ENCODE data around the gene C9. TPM values are rescaled to one million over a fixed set of nuclear protein-coding genes. Genes with fewer than 3 reads are reported as not detected.
"Not testable (repeated sequence)": the region's sequence is repeated elsewhere in the genome, so short reads cannot be mapped to it uniquely, and the experiment has no call there.

Gene C9
- total RNA-seq, 4 donors from 2014 or later, result not detected

DNA sequence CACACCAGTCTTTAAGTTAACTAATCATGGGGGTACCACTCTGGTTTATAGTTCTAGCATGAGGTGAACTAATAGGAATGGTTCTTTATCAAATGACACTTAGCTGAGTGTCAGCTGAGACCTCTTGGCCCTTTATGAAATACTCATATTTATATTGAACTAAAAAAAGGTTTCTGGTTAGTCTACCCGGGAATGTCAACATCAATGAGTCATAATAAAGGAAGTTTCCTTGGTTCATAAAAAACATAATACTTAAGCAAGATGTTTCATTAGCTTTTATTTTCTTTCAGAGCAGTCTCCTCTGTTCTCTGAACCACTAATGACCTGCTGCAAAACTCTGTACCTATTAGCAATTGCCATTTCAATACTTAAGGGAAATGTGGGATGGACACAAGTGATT lies 46.8 kb upstream of the C9 start:
- H3K4me1 ChIP-seq, result peaks cover 0 to 68% (median 14%) of the 10 kb centered on the region in 4 donors
- intact Hi-C loops (cut with DNase I; ENCODE audit: low total_unique reads) (no loop called here), in situ Hi-C loops (cut with MboI; ENCODE audit: low pct_ligation_motif_present in 1 of 4, low pct_unique_long_range_greater_than_20kb in 1 of 4, low sequenced_read_pairs in 3 of 4) (no loop called here)
- peak overlapping the region; percentile 20 to 52 (median 30) for H3K27ac ChIP-seq
- H3K9me3 ChIP-seq, result no peaks in the 10 kb centered on the region
- H3K4me3 ChIP-seq, result no peak overlapping the region
- 0 to 3% methylated on average over 1 of the region's 1 CpG for WGBS, 2 donors (ENCODE audit: low coverage in 1 of 2)
- H3K36me3 ChIP-seq, result no peaks in the 10 kb centered on the region
- DNase-seq, result no peak
- TF ChIP-seq POLR2A (IDR thresholded peaks at IDR 0.05), result no peak
- TF ChIP-seq EP300 (IDR thresholded peaks at IDR 0.05; ENCODE audit: low read depth), result no peak
- TF ChIP-seq POLR2AphosphoS5 (IDR thresholded peaks at IDR 0.05), result peak in 1 of 3 donors; percentile 55
- H3K27me3 ChIP-seq, result no peaks in the 10 kb centered on the region

- TF ChIP-seq EP300 (IDR thresholded peaks at IDR 0.05; ENCODE audit: low read depth) (no peak), POLR2A (IDR thresholded peaks at IDR 0.05) (no peak), CTCF (IDR thresholded peaks at IDR 0.05) (no peak), POLR2AphosphoS5 (IDR thresholded peaks at IDR 0.05) (no peak)
- intact Hi-C loops (cut with DNase I; ENCODE audit: low total_unique reads), result no loop called here
- Histone ChIP-seq H3K27me3 (no peaks in the 10 kb centered on the region), H3K36me3 (no peaks in the 10 kb centered on the region), H3K4me3 (no peak overlapping the region), H3K9me3 (no peaks in the 10 kb centered on the region), H3K4me1 (peaks cover 0 to 52% (median 12%) of the 10 kb centered on the region in 4 donors), H3K27ac (peak overlapping the region in 1 of 4 donors; percentile 18)
- WGBS, 2 donors (ENCODE audit: low coverage in 1 of 2), result 67 to 83% methylated on average over 1 of the region's 1 CpG
- no peak for DNase-seq
- in situ Hi-C loops (cut with MboI; ENCODE audit: low pct_ligation_motif_present in 1 of 4, low pct_unique_long_range_greater_than_20kb in 1 of 4, low sequenced_read_pairs in 3 of 4), result no loop called here
Measured at GRCh38 chr5:39409033-39409432, 44.7 kb upstream of the C9 start.

GRCh38 chr5:39405083-39405843 lies 41.0 kb upstream of the C9 start:
- H3K4me1 ChIP-seq, result peaks cover 4 to 42% (median 21%) of the 10 kb centered on the region in 4 donors
- WGBS, 2 donors (ENCODE audit: low coverage in 1 of 2), result 51 to 61% methylated on average over 5 of the region's 5 CpGs
- H3K27me3 ChIP-seq, result no peaks in the 10 kb centered on the region
- in situ Hi-C loops (cut with MboI; ENCODE audit: low pct_ligation_motif_present in 1 of 4, low pct_unique_long_range_greater_than_20kb in 1 of 4, low sequenced_read_pairs in 3 of 4) (no loop called here), intact Hi-C loops (cut with DNase I; ENCODE audit: low total_unique reads) (no loop called here)
- no peaks in the 10 kb centered on the region for H3K9me3 ChIP-seq
- no peak overlapping the region for H3K4me3 ChIP-seq
- H3K27ac ChIP-seq, result no peak overlapping the region
- DNase-seq, result no peak
- no peaks in the 10 kb centered on the region for H3K36me3 ChIP-seq
- TF ChIP-seq POLR2A (IDR thresholded peaks at IDR 0.05), result no peak
- no peak for TF ChIP-seq CTCF (IDR thresholded peaks at IDR 0.05)
- TF ChIP-seq POLR2AphosphoS5 (IDR thresholded peaks at IDR 0.05), result no peak
- no peak for TF ChIP-seq EP300 (IDR thresholded peaks at IDR 0.05; ENCODE audit: low read depth)

GRCh38 chr5:39403761-39404160 lies 39.5 kb upstream of the C9 start:
- in situ Hi-C loops (cut with MboI; ENCODE audit: low pct_ligation_motif_present in 1 of 4, low pct_unique_long_range_greater_than_20kb in 1 of 4, low sequenced_read_pairs in 3 of 4); DNase-seq: not testable (repeated sequence)
- WGBS, 2 donors (ENCODE audit: low coverage in 1 of 2), result 79 to 81% methylated on average over 3 of the region's 3 CpGs

GRCh38 chr5:39402140-39402539 lies 37.8 kb upstream of the C9 start:
- in situ Hi-C loops (cut with MboI; ENCODE audit: low pct_ligation_motif_present in 1 of 4, low pct_unique_long_range_greater_than_20kb in 1 of 4, low sequenced_read_pairs in 3 of 4); H3K36me3 ChIP-seq; H3K27me3 ChIP-seq; DNase-seq; H3K9me3 ChIP-seq; H3K4me3 ChIP-seq; intact Hi-C loops (cut with DNase I; ENCODE audit: low total_unique reads): not testable (repeated sequence)
- peak overlapping the region in 3 of 4 donors; percentile 49 to 67 (median 66) for H3K27ac ChIP-seq
- peaks cover 4 to 40% (median 29%) of the 10 kb centered on the region in 4 donors for H3K4me1 ChIP-seq

More at GRCh38 chr5:39403761-39404160, 39.5 kb upstream of the C9 start:
- H3K4me1 ChIP-seq, result peaks cover 4 to 49% (median 32%) of the 10 kb centered on the region in 4 donors
- intact Hi-C loops (cut with DNase I; ENCODE audit: low total_unique reads); H3K27ac ChIP-seq; H3K36me3 ChIP-seq; H3K4me3 ChIP-seq; H3K9me3 ChIP-seq; H3K27me3 ChIP-seq: not testable (repeated sequence)

Measured in transverse colon (tissue), 4 donors.